Measurements from ENCODE around the gene PRDM2.
A peak's percentile ranks its signal among the peaks of the same experiment; 100 is the strongest.
"Not testable (repeated sequence)": the region's sequence is repeated elsewhere in the genome, so short reads cannot be mapped to it uniquely, and the experiment has no call there.

Gene PRDM2

GRCh38 chr1:13701271-13701640 is 1.3 kb downstream of the PRDM2 start:
- DNase-seq (ENCODE audit: low spot score): no peak

- DNase-seq (ENCODE audit: low spot score): peak; percentile 83
Observed at GRCh38 chr1:13702425-13703127, 2.6 kb downstream of the PRDM2 start.

- DNase-seq (ENCODE audit: low spot score): no peak
Observed at GRCh38 chr1:13703128-13703513, 3.1 kb downstream of the PRDM2 start.

- no peak for DNase-seq (ENCODE audit: low spot score)
Observed at GRCh38 chr1:13703558-13704490, 3.8 kb downstream of the PRDM2 start.

GRCh38 chr1:13706046-13706445 is 6.1 kb downstream of the PRDM2 start:
- no peak for DNase-seq (ENCODE audit: low spot score)

GRCh38 chr1:13707164-13707563 is 7.2 kb downstream of the PRDM2 start:
- no peak for DNase-seq (ENCODE audit: low spot score)

- DNase-seq (ENCODE audit: low spot score): no peak
Observed at GRCh38 chr1:13708380-13708982, 8.5 kb downstream of the PRDM2 start.

- DNase-seq (ENCODE audit: low spot score): no peak
Observed at GRCh38 chr1:13710086-13710485, 10.1 kb downstream of the PRDM2 start.

- no peak for DNase-seq (ENCODE audit: low spot score)
Observed at GRCh38 chr1:13714851-13715250, 14.9 kb downstream of the PRDM2 start.

GRCh38 chr1:13715616-13716287 is 15.8 kb downstream of the PRDM2 start:
- DNase-seq (ENCODE audit: low spot score): not testable (repeated sequence)

- no peak for DNase-seq (ENCODE audit: low spot score)
Observed at GRCh38 chr1:13722808-13723360, 22.9 kb downstream of the PRDM2 start.

- no peak for DNase-seq (ENCODE audit: low spot score)
Observed at GRCh38 chr1:13723810-13724209, 23.8 kb downstream of the PRDM2 start.

GRCh38 chr1:13725714-13726175 is 25.8 kb downstream of the PRDM2 start:
- DNase-seq (ENCODE audit: low spot score): peak; percentile 70

- no peak for DNase-seq (ENCODE audit: low spot score)
Observed at GRCh38 chr1:13728091-13728715, 28.2 kb downstream of the PRDM2 start.

GRCh38 chr1:13730291-13730690 is 30.3 kb downstream of the PRDM2 start:
- peak; percentile 33 for DNase-seq (ENCODE audit: low spot score)

GRCh38 chr1:13730751-13731482 is 30.9 kb downstream of the PRDM2 start:
- peak; percentile 84 for DNase-seq (ENCODE audit: low spot score)

GRCh38 chr1:13731897-13732296 is 31.9 kb downstream of the PRDM2 start:
- no peak for DNase-seq (ENCODE audit: low spot score)

GRCh38 chr1:13732971-13733667 is 33.1 kb downstream of the PRDM2 start:
- DNase-seq (ENCODE audit: low spot score): peak; percentile 52

GRCh38 chr1:13733711-13734110 is 33.7 kb downstream of the PRDM2 start:
- DNase-seq (ENCODE audit: low spot score): no peak
